OCI-LY3 (cell line): Measurements from ENCODE around the gene PARD3B.

ENCODE experiments used
- CTCF ChIP-seq: fragments of 200-600, 300-600 bp; sonication (generic); IDR thresholded peaks from 2 replicates; pipeline ENCODE4 v1.5.1; 2014; ENCODE audit warnings: antibody characterized with exemption, low read length, low read depth
- EZH2phosphoT487 ChIP-seq: fragments of 200-600 bp; shearing (Covaris generic); IDR thresholded peaks from 2 replicates; pipeline ENCODE4 v1.6.1; 2018; ENCODE audit warnings: antibody characterized with exemption, mixed run types, low read depth

- TF ChIP-seq CTCF (no peak), EZH2phosphoT487 (no peak)
These were observed 998.8 kb downstream of the PARD3B start for GRCh38 chr2:205543937-205544702.
